RWPE2 (cell line): ENCODE data around the gene VAV1.

Experiments used
- ATAC-seq: fragments of 200-7000 bp; cut with Tn5 transposase; 3 replicates; pipeline ENCODE4 v1.9.1; 2021; ENCODE audit warnings: low read depth
- DNase-seq: peaks from one replicate; pipeline ENCODE4 v3.0.0-alpha.2; 2020; ENCODE audit warnings: low spot score
- H3K27ac ChIP-seq: fragments of 450-650 bp; 2 replicates; pipeline ENCODE4 v1.5.1; 2017; ENCODE audit warnings: mild to moderate bottlenecking; ENCODE audit not compliant: poor library complexity, severe bottlenecking
- H3K27me3 ChIP-seq: fragments of 250-450 bp; sonication (Bioruptor Pico); 2 replicates; pipeline ENCODE4 v1.5.1; 2021; ENCODE audit warnings: mild to moderate bottlenecking, moderate library complexity; ENCODE audit not compliant: insufficient read depth, poor library complexity, severe bottlenecking
- H3K36me3 ChIP-seq: fragments of 250-450 bp; sonication (Bioruptor Pico); 2 replicates; pipeline ENCODE4 v1.5.1; 2020; ENCODE audit warnings: low read depth, mild to moderate bottlenecking, moderate library complexity
- H3K4me1 ChIP-seq: fragments of 250-450 bp; sonication (Bioruptor Pico); 2 replicates; pipeline ENCODE4 v1.5.1; 2021; ENCODE audit warnings: mild to moderate bottlenecking, moderate library complexity; ENCODE audit not compliant: insufficient read depth, poor library complexity, severe bottlenecking
- H3K4me3 ChIP-seq: fragments of 250-450 bp; sonication (Bioruptor Pico); 2 replicates; pipeline ENCODE4 v1.5.1; 2021; ENCODE audit warnings: mild to moderate bottlenecking, moderate library complexity; ENCODE audit not compliant: severe bottlenecking
- H3K9me3 ChIP-seq: fragments of 250-450 bp; sonication (Bioruptor Pico); 2 replicates; pipeline ENCODE4 v1.5.1; 2021; ENCODE audit warnings: mild to moderate bottlenecking, moderate library complexity; ENCODE audit not compliant: severe bottlenecking
- TF ChIP-seq, protein P1 (sequence below): fragments of 450-650 bp; IDR thresholded peaks from one replicate; pipeline ENCODE4 v1.5.1; 2017; ENCODE audit warnings: mild to moderate bottlenecking, moderate library complexity; ENCODE audit not compliant: poor library complexity, severe bottlenecking

The VAV1 gene

DNA sequence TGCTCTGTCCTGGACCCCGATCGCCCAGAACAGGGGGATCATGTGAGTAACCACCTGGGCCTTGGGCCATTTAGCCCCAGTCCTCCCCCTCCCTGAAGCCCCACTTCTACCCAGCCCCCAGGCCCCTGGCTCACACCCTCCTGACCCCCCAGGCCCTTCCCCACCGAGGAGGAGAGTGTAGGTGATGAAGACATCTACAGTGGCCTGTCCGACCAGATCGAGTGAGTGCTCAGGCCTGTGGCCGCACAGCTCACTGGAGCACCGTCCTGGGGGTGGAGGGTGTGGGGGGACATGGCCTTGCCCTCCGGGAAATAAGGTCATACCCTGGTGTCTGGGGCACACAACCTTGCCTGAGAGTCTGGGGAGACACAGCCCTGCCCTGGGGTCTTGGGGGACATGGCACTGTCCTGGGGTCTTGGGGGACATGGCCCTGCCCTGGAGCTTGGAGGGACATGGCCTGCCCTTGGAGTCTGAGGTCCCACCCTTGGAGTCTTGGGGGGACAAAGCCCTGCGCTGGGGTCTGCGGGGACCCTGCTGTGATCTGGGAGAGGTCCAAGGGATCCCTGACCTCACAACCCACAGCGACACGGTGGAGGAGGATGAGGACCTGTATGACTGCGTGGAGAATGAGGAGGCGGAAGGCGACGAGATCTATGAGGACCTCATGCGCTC lies 49.3 kb downstream of the VAV1 start:
- no peak overlapping the region for H3K27ac ChIP-seq
- H3K27me3 ChIP-seq = no peaks in the 10 kb centered on the region
- H3K4me1 ChIP-seq = no peaks in the 10 kb centered on the region
- H3K36me3 ChIP-seq = no peaks in the 10 kb centered on the region
- no peak overlapping the region for H3K4me3 ChIP-seq
- ATAC-seq = no peak
- H3K9me3 ChIP-seq = no peaks in the 10 kb centered on the region
- no peak for DNase-seq
- TF ChIP-seq, protein P1, sequence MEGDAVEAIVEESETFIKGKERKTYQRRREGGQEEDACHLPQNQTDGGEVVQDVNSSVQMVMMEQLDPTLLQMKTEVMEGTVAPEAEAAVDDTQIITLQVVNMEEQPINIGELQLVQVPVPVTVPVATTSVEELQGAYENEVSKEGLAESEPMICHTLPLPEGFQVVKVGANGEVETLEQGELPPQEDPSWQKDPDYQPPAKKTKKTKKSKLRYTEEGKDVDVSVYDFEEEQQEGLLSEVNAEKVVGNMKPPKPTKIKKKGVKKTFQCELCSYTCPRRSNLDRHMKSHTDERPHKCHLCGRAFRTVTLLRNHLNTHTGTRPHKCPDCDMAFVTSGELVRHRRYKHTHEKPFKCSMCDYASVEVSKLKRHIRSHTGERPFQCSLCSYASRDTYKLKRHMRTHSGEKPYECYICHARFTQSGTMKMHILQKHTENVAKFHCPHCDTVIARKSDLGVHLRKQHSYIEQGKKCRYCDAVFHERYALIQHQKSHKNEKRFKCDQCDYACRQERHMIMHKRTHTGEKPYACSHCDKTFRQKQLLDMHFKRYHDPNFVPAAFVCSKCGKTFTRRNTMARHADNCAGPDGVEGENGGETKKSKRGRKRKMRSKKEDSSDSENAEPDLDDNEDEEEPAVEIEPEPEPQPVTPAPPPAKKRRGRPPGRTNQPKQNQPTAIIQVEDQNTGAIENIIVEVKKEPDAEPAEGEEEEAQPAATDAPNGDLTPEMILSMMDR = no peak

DNA sequence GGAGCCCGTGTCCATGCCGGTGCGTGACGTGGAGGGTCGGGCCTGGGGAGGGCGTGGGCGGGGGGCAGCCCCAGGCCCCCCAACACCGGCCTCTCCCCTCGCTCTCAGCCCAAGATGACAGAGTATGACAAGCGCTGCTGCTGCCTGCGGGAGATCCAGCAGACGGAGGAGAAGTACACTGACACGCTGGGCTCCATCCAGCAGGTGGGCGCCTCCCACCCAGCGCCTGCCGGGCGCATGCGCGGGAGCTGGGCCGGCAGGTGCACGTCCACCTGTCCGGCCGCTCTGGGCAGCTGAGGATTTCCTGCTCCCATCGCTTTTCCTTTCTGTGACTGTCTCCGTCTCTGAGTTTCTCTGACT lies 49.8 kb downstream of the VAV1 start:
- H3K4me3 ChIP-seq = no peak overlapping the region
- DNase-seq = no peak
- H3K27me3 ChIP-seq = no peaks in the 10 kb centered on the region
- ATAC-seq = no peak
- H3K9me3 ChIP-seq = no peaks in the 10 kb centered on the region
- no peak overlapping the region for H3K27ac ChIP-seq
- H3K36me3 ChIP-seq = no peaks in the 10 kb centered on the region
- H3K4me1 ChIP-seq = no peaks in the 10 kb centered on the region
- TF ChIP-seq, protein P1 = no peak

DNA sequence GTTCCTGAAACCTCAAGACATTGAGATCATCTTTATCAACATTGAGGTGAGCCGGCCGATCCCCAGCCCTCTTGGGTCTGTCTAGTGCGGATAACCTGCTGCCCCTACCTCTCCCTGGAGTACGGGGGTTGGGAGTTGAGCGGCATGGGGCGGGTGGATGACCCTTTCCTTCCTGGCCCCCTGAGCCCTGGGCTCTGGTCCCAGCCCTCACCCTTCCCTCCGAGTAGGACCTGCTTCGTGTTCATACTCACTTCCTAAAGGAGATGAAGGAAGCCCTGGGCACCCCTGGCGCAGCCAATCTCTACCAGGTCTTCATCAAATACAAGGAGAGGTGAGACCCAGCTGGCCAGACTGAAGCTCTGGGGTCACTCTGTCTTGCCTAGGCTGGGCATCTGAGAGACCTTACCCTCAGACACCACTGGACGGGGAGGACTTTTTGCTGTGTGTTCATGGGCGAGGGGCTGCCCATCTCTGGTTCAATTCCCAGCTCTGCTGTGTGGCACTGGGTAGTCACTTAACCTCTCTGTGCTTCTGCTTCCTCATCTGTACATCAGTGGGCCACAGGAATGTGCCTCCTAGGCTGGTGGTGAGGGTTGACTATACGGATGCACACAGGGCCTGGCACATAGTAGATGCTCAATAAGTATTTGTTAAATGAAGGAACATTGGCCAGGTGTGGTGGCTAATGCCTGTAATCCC lies 52.7 kb downstream of the VAV1 start:
- Histone ChIP-seq H3K27me3 (no peaks in the 10 kb centered on the region), H3K36me3 (no peaks in the 10 kb centered on the region), H3K9me3 (no peaks in the 10 kb centered on the region), H3K27ac (no peak overlapping the region), H3K4me3 (no peak overlapping the region), H3K4me1 (peaks cover 10% of the 10 kb centered on the region)
- no peak for ATAC-seq
- TF ChIP-seq, protein P1 = no peak
- no peak for DNase-seq

DNA sequence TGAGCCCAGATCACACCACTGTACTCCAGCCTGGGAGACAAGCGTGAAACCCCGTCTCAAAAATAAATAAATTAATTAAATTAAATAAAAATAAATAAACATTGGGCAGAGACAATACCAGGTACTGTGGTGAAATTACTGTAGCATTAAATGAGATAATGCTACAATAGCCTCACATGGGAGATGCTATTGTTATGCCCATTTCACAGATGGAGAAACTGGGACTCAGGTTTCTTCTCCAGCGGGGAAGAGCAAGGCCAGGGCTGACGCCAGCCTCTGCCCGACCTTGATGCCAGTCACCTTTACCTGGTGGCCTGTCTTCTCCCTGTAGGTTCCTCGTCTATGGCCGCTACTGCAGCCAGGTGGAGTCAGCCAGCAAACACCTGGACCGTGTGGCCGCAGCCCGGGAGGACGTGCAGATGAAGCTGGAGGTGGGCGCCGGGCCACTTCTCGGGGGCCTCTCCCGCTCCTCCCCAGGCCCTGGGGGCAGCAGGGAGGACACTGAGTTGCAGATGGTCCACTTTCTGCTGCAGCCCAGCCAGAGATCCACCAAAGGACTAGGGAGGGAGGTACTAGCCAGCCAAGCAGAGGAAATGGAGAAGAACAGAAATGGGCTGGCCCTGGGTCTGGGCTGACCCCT lies 53.9 kb downstream of the VAV1 start:
- H3K4me3 ChIP-seq = no peak overlapping the region
- DNase-seq (no peak), ATAC-seq (no peak)
- no peak overlapping the region for H3K27ac ChIP-seq
- H3K27me3 ChIP-seq = no peaks in the 10 kb centered on the region
- TF ChIP-seq, protein P1 = no peak
- H3K36me3 ChIP-seq = no peaks in the 10 kb centered on the region
- H3K9me3 ChIP-seq = no peaks in the 10 kb centered on the region
- peaks cover 10% of the 10 kb centered on the region for H3K4me1 ChIP-seq
